ENCODE data around the gene NPDC1. TPM values are rescaled to one million over a fixed set of nuclear protein-coding genes. Genes with fewer than 3 reads are reported as not detected.

The NPDC1 gene
- total RNA-seq, 2 donors from 2014 or later = 49.7 to 57.8 TPM

- TF ChIP-seq CTCF (IDR thresholded peaks at IDR 0.05) = no peak
- Histone ChIP-seq H3K27me3 (no peaks in the 10 kb centered on the region), H3K4me3 (peak overlapping the region; percentile 62 to 79), H3K36me3 (peaks cover 26% of the 10 kb centered on the region), H3K9me3 (no peaks in the 10 kb centered on the region), H3K4me1 (peaks cover 0 to 35% of the 10 kb centered on the region in 2 donors), H3K27ac (peak overlapping the region; percentile 96 to 99)
- DNase-seq (ENCODE audit: low spot score) = peak; percentile 65
Observed at GRCh38 chr9:137085920-137086530, 40.0 kb upstream of the NPDC1 start.

GRCh38 chr9:137084526-137084925 lies 38.5 kb upstream of the NPDC1 start:
- Histone ChIP-seq H3K27ac (peak overlapping the region; percentile 48 to 67), H3K27me3 (no peaks in the 10 kb centered on the region), H3K9me3 (no peaks in the 10 kb centered on the region), H3K4me3 (no peak overlapping the region), H3K36me3 (peaks cover 35% of the 10 kb centered on the region), H3K4me1 (peaks cover 0 to 35% of the 10 kb centered on the region in 2 donors)
- no peak for TF ChIP-seq CTCF (IDR thresholded peaks at IDR 0.05)
- no peak for DNase-seq (ENCODE audit: low spot score)

- no peak for TF ChIP-seq CTCF (IDR thresholded peaks at IDR 0.05)
- peak; percentile 88 for DNase-seq (ENCODE audit: low spot score)
- H3K27ac ChIP-seq = peak overlapping the region; percentile 48 to 67
- peaks cover 0 to 45% of the 10 kb centered on the region in 2 donors for H3K4me1 ChIP-seq
- no peaks in the 10 kb centered on the region for H3K9me3 ChIP-seq
- H3K4me3 ChIP-seq = no peak overlapping the region
- no peaks in the 10 kb centered on the region for H3K27me3 ChIP-seq
- H3K36me3 ChIP-seq = peaks cover 41% of the 10 kb centered on the region
Observed at GRCh38 chr9:137083394-137084004, 37.5 kb upstream of the NPDC1 start.

- Histone ChIP-seq H3K9me3 (no peaks in the 10 kb centered on the region), H3K4me1 (peaks cover 0 to 47% of the 10 kb centered on the region in 2 donors), H3K36me3 (peaks cover 41% of the 10 kb centered on the region), H3K27ac (peak overlapping the region in 1 of 2 donors; percentile 48), H3K27me3 (no peaks in the 10 kb centered on the region), H3K4me3 (no peak overlapping the region)
- TF ChIP-seq CTCF (IDR thresholded peaks at IDR 0.05) = no peak
- no peak for DNase-seq (ENCODE audit: low spot score)
Observed at GRCh38 chr9:137082925-137083290, 36.9 kb upstream of the NPDC1 start.

- no peak overlapping the region for H3K4me3 ChIP-seq
- H3K4me1 ChIP-seq = peaks cover 0 to 45% of the 10 kb centered on the region in 2 donors
- peaks cover 41% of the 10 kb centered on the region for H3K36me3 ChIP-seq
Observed at GRCh38 chr9:137082222-137082924, 36.4 kb upstream of the NPDC1 start.

More at GRCh38 chr9:137082222-137082924, 36.4 kb upstream of the NPDC1 start:
- peak overlapping the region in 1 of 2 donors; percentile 48 for H3K27ac ChIP-seq
- no peaks in the 10 kb centered on the region for H3K27me3 ChIP-seq
- H3K9me3 ChIP-seq = no peaks in the 10 kb centered on the region
- no peak for TF ChIP-seq CTCF (IDR thresholded peaks at IDR 0.05)
- no peak for DNase-seq (ENCODE audit: low spot score)

All from right atrium auricular region (tissue), 2 donors.